ENCODE results near the gene ENTR1. TPM values are rescaled to one million over a fixed set of nuclear protein-coding genes. Genes with fewer than 3 reads are reported as not detected.

Gene ENTR1
- total and polyA plus RNA-seq, 2 of the 13 experiments (the other 11 are each of a cell fraction or from before 2014, with no cell fraction given) = 70.1 to 76.4 TPM

GRCh38 chr9:136439481-136440408 lies 29.3 kb upstream of the ENTR1 start, which contains the start of gene INPP5E (continued):
- no peak for TF ChIP-seq ZHX2 (IDR thresholded peaks at IDR 0.05; ENCODE audit: low read depth)
- no peak for TF ChIP-seq ZHX2 (CRISPR knock-in tag; IDR thresholded peaks at IDR 0.05; ENCODE audit: borderline replicate concordance)
- TF ChIP-seq PAXIP1 (CRISPR knock-in tag; conservative IDR thresholded peaks at IDR 0.05) = no peak
- TF ChIP-seq BCLAF1 (IDR thresholded peaks at IDR 0.05) = no peak
- TF ChIP-seq ZNF558 (CRISPR knock-in tag; IDR thresholded peaks at IDR 0.05; ENCODE audit: borderline replicate concordance) = peak; percentile 17; the same call in 1 of the 2 replicates
- TF ChIP-seq E2F2 (CRISPR knock-in tag; IDR thresholded peaks at IDR 0.05; ENCODE audit: borderline replicate concordance) = no peak
- TF ChIP-seq ZGPAT (CRISPR knock-in tag; IDR thresholded peaks at IDR 0.05) = no peak
- TF ChIP-seq DNMT1 (CRISPR knock-in tag; IDR thresholded peaks at IDR 0.05) = no peak
- TF ChIP-seq KDM6A (CRISPR knock-in tag; IDR thresholded peaks at IDR 0.05; ENCODE audit: low read depth) = no peak
- no peak for TF ChIP-seq FOXJ3 (CRISPR knock-in tag; IDR thresholded peaks at IDR 0.05; ENCODE audit: borderline replicate concordance)
- no peak for TF ChIP-seq ZNF510 (CRISPR knock-in tag; IDR thresholded peaks at IDR 0.05; ENCODE audit: low read depth)
- TF ChIP-seq ZNF431 (CRISPR knock-in tag; IDR thresholded peaks at IDR 0.05; ENCODE audit: borderline replicate concordance, low read depth) = no peak

Measured in HepG2 (cell line).